Activated CD4-positive, alpha-beta T cell treated with anti-CD3 and anti-CD28 coated beads for 4 hours (primary cell): Measurements from ENCODE around the gene ELK3.

Experiments
- DNase-seq, 2 donors: peaks; one replicate each; pipeline ENCODE4 v3.0.0-alpha.2; 2020

Gene ELK3

DNA sequence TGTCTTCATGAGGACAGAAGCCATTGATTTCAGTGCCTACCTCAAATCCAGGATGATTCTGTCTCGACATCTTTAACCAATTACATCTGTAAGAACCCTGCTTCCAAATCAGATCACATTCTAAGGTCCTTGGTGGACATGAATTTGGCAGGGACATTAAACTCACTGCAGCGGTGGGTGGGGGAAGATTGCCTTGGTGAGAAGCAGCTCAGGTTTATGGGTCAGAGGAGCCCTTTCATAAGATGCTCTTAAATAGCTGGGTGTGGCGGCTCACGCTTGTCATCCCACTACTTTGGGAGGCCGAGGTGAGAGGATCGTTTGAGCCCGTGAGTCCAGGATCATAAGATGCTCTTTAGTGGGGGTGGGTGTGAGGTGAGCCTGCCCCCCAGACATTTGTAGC is 42.9 kb downstream of the ELK3 start:
- no peak for DNase-seq

DNA sequence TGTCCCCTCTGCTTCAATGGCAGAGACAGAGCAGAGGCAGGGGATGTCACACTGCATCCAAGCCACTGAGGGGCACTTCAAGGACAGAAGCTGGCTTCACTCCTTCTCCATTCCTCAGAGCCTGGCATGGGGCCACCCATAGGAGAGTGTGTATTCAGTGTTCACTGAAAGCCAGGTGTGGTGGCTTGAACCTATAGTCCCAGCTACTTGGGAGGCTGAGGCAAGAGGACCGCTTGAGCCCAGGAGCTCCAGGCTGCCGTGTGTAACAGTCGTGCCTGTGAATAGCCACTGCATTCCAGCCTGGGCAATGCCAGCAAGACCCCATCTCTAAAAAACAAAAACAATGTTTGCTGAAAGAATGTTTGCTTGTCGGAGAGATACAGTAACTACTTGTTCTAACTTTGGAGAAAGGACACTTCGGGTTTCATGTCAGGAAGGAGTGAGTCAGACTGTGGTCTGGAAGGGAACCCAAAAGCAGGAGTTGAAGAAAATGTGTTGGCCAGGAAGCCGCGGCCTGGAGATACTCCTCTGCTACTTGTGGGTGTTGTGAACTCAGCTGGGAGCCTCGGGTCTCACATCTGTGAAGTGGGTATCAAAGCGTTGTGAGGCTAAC is 43.4 kb downstream of the ELK3 start:
- DNase-seq: peak; percentile 50 to 58

DNA sequence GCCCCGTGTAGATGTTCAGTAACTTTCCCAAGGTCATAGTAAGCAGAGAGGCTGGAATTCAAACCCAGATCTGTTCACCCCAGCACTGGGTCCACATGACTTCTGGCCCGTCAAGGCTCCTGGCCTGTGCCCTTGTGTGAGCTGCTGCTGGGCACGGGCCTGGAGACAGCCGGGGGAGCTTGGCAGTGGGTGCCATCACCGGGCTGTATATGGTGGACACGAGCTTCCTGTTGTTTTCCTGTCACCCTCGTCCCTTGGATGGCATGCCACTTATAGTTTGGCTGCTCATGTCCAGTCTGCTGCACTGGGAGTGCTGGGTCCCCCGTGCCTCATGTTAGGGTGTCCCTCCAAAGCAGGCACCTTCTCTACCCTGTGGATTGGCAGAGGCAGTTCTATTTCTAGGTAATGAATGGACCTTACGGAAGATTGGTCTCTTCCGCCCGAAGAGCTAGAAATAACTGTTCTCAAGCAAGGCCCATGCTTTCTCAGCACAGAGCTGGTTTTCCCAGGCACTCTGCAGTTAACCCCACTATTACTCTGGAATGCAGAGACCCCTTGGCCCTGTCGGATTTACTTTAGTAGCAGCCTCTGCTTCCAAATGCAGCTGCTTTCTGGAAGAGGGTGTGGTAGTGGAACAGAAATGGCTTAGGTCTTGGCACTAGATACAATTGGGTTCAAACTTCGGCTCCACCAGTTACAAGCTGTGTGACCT is 44.3 kb downstream of the ELK3 start:
- DNase-seq: no peak

DNA sequence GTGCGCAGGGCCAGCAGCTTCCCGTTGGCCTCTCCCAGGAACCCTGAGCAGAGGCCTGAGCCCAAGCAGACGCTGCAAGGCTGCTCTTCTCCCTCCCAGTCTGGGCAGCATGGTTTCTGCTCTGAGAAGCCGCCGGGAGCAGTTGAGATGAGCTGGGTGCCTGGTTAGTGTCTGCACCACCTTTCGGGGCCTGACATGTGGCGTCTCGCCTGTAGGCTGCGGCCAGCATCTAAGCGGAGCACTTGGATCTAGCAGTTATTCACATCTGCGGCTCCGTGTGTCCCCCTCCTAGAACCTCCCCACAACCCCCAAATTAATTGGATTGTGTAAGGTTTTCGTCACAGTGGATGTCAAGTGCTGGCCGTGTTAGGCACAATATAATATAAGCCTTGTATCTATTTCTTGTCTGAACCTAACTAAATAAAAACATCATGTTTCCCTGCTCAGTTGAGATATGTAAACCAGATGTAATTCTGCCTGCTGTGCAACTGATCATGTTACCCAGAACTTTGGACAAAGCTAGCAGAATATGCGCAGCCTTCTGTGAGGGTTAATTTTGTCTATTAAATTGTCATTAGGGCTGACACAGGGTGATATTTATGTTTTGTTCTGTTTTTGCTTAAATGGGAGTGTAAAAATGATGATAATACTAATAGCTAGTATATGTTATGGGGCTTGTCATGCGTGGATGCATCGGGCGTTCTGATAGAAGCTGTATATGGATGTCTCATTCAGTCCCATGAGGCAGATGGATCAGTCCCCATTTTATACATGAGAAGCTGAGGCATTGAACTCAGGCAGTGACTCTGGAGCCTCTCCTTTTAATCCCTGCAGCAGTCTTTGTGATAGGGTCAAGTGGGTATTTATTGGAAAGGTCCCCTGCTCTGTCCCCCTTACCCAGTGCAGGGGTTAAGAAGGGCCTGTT is 45.8 kb downstream of the ELK3 start:
- no peak for DNase-seq

DNA sequence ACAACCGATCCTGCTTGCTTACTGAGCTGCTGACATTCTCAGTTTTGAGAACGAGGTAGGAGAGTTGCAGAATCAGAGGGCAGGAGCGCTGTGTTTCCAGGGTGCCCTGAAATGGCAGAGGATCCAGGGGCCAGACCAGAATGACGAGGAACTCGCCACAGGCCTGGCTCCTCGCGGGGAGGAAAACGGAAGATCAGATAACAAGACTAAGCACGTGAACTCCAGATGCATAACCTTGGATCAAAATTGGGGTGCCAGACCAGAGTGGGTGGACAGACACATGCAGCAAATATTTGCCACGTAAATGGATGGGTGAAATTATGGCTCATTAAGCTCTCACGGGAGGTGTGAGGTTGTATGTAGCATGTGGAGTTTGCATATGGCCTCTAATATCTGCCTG is 46.5 kb downstream of the ELK3 start:
- no peak for DNase-seq

DNA sequence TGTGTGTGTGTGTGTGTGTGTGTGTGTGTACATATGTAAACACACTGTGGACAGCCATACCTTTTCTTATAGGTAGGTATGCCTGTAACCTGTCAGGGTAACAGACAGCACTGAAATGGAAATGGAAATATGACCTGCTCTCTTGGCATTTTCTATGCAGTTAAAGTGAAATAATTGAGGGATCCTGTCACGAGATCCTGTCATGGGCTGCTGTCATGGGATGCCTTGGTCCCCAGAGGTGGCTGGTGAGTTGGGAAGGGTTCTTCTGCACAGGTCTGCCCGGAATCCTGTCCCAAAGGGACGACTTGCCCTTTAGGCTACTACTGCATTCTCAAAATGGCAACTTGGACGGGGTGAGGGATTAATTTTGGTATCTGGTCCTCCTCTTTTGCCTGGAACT is 47.3 kb downstream of the ELK3 start:
- DNase-seq: no peak

DNA sequence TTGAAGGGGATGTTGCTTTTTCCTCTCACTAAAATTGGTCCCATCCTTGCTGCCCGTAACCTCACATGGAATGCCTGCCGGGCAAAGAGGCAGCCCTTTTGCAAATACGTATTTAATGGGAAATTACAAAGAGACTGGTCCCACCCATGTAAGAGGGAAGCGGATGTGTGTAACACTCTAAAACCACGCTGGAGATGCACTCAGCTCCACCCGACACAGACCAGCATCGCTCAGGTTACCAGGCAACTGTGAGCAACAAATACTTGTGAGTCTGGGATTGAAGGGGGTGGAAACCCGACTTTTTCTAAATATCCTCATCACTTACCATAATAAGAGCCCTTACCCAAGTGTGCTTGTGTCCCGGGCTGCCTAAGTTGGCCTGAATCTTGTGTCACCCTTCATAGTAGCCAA is 47.7 kb downstream of the ELK3 start:
- peak; percentile 46 to 56 for DNase-seq

DNA sequence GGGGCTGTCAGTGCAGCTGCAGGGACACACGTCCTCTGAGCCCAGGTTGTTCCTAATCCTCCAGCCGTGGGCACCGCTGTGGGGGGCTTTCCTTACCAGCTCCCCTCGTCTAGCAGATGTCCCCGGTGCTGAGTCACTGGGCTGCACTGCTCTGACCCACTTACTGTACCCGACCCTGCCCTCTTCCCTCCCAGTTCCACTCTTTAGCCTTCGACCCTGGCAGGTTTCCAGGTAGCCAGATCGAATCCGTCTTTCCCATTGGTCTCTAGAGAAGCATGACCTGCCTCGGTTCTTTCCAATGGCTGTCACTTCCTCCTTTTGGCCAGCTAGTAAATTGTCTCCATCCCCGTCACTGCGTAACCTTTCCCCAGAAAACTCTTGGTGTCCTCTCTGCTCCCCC is 48.4 kb downstream of the ELK3 start:
- no peak for DNase-seq

DNA sequence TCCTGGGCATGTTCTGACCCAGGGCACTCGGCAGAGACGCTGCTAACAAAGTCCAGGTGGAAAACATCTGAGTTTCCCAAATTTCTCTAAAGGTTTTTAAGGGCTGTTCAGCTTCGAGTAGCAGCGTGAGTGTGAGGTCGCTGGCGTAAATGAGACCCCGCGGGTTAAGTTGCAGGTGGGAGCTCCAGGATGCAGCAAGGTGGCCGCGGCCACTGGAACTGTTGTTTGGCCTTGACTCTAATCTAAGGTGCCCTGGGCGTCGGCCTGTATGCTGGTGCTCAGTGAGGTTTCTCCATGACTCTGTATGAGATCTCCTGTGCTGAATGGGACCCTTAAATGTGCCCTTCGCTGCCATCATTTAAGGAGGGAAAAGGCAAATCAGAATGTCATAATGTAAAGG is 50.7 kb downstream of the ELK3 start:
- no peak for DNase-seq

DNA sequence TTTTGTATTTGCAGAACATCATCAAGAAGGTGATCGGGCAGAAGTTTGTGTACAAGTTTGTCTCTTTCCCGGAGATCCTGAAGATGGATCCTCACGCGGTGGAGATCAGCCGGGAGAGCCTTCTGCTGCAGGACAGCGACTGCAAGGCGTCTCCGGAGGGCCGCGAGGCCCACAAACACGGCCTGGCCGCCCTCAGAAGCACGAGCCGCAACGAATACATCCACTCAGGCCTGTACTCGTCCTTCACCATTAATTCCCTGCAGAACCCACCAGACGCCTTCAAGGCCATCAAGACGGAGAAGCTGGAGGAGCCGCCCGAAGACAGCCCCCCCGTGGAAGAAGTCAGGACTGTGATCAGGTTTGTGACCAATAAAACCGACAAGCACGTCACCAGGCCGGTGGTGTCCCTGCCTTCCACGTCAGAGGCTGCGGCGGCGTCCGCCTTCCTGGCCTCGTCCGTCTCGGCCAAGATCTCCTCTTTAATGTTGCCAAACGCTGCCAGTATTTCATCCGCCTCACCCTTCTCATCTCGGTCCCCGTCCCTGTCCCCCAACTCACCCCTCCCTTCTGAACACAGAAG is 52.8 kb downstream of the ELK3 start:
- DNase-seq: no peak

DNA sequence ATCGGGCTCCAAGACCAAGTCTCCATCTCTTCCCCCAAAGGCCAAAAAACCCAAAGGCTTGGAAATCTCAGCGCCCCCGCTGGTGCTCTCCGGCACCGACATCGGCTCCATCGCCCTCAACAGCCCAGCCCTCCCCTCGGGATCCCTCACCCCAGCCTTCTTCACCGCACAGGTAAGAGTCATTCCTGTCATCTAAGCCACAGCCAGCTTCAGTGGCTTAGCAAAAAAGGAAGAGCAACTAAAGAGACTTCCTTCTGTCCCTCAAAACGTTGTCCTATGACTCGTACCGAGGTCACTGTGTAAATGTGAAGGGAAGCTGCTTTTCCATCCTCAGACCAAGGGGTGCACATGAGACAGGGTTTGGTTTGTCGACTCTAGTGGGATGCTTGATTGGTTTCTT is 53.4 kb downstream of the ELK3 start:
- DNase-seq: no peak

DNA sequence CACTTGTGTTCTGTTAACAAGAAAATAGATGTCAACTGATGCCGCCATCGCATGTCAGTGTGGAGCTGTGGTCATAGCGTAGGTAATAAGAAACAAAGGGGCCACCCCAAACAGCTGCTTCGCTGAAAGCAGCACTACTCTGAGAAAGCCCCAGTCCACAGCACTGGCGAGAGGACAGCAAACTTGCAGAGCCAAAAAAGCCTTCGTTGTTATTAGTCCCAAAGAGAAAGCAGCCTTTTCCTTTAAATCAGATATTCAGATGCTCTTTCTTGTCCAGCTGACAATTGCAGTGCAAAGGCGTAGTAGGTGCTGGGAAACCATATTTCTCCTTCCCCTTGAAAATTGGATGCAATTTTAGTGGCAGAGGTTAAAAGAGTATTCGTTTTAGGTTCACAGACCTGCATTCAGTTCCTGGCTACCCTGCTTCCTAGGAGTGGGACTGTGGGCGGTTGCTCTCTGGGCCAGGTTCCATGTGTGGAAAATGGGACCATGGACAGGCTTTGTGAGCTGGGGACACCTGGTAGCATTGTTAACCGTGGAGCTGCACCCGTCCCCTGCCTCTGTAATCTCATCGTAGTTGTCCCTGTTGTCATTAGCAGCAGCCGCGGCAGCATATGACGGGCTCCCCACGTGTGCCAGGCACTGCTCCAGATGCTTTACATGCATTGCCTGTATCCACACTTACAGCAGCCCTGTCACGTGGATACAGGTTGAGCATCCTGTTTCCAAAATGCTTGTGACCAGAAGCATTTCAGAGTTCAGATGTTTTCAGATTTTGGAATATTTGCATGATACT is 54.2 kb downstream of the ELK3 start:
- no peak for DNase-seq

DNA sequence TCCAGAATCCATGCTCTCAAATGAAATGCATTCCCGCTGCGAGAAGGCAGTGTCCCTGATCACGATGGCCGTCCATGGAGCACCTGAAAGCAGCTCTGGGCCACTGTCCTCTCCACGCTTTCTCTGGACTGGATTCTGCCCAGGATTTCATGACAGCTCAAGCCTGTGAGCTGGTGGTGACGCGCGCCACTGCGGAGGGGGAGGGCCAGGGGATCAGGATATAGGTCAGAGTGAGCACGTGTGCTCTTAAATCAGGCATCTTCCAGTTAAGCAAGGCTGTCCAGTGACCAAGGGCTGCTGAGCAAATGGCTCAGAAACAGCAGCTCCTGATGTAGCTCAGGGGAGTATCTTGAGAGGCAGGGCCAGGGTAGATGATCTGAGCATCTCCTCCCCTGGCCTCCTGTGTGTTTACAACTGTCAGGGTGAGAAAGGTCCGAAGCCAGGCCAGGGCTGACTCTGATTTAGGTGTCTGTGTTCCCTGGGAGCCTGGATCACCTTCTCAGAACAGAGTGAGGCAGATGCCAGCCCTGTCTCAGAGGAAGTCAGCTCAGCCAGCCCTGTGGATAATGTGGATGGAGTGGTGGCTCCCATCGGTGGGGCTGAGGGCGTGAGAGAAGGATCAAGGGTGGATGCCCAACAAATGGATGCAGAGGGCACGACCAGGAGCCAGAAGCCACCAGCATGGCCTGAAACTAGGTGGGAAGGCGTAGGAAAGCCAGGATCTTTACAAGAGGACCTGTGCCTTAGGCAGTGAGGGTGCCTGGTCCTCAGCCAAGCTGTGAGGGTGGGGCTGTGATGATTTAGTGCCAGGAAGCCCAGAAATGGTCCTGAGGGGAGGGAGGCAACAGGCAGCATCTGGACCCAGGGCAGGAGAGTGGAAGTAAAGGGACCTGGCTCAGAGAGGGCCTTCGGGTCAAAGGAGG is 55.3 kb downstream of the ELK3 start:
- no peak for DNase-seq

DNA sequence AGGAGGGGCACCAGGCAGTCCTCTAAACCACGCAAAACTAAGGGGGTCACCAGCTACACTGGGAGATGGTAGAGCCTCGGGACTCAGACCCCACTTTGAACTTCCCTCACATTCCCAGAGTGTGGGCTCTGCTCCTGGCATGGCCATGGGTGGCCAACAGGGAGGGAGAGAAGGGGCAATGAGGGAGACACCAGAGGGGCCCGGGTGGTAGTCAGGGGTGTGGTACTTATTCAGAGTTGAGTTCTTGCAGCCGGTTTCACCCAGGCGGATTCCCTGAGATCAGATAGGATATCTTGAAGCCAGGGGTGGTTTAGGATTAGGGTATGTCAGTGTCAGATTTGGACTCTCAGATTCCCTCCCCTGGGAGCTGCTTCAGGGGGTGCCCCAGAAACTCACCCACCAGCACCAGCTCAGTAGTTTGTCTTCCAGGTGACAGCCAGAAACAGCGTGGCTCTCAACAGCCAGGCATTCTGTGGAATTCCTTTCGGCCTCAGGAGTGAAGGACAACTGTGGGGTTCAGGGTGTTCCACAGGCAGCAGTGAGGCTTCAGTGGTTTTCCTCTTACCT is 56.0 kb downstream of the ELK3 start:
- no peak for DNase-seq

DNA sequence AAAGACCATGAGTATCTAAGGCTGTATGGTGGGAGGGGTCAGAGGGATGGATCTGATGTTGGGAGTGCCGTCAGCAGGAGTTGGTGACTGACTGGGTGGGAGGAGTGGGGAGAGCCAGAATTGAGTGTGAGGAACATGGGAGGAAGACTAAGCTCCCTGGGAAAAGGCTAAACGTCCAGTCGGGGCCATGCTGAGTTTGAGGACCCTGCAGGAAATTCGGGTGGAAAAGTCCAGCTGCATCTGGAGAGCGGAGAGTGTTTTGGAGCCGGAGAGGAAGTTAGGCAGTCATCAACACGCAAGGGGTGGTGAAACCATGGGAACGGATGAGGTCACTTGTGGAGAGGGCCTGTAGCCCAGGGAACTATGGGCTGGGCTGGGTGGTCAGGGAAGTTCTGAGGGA is 60.9 kb downstream of the ELK3 start:
- DNase-seq: no peak

DNA sequence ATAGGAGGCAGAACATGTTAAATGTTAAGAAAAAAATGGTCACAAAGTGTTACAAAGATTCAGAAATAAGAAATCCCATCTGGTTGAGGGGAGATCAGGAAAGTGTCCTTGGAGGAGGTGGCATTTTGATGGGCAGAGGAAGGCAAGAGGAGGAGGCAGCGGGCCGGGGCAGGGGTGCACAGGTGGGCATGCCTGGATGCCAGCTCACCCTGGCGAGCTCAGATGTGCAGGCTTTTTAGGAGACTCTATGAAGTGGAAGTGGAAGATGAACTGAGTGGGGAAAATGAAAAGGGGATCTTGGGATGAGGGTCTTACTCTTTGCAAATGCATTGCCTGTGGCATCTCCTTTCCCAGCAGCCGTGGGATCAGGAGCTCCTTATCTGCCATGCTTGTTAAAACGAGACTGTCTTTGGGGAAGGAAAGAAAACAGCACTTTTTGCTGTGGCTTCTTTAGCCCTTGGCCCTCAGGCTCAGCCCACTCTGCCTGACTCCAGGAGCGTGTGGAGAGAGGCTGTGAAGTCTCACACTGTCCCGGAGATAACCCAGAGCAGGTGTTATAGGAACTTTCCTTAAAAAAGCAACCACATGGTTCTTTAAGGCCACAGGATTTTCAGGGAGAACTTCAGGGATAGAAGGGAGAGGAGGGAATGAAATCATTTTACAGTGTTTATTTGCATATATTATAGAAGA is 62.6 kb downstream of the ELK3 start:
- no peak for DNase-seq

DNA sequence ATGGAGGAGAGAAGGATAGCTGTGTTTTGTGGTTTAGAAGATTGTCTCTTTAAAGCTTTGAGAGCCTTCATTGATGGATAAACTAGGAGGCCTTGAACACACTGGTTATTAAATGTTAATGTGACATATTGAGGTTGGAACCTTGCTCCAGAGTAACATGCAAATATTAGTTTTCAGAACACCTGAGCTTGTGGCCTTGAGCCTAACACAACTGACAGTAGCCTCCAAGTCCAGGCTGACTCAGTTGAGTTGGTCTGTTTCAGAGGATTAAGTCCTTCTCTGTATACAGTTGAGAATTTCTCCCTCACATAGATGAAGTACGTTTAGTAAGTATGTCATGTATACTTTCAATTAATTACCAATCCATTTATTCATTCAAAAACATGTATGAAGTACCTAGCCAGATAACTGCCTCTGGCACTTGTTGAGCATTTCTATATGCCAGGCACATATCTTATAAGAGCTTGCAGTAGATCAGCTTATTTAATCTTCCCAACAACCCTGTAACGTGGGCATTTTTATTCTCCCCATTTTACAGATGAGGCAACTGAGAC is 63.5 kb downstream of the ELK3 start:
- DNase-seq: no peak

DNA sequence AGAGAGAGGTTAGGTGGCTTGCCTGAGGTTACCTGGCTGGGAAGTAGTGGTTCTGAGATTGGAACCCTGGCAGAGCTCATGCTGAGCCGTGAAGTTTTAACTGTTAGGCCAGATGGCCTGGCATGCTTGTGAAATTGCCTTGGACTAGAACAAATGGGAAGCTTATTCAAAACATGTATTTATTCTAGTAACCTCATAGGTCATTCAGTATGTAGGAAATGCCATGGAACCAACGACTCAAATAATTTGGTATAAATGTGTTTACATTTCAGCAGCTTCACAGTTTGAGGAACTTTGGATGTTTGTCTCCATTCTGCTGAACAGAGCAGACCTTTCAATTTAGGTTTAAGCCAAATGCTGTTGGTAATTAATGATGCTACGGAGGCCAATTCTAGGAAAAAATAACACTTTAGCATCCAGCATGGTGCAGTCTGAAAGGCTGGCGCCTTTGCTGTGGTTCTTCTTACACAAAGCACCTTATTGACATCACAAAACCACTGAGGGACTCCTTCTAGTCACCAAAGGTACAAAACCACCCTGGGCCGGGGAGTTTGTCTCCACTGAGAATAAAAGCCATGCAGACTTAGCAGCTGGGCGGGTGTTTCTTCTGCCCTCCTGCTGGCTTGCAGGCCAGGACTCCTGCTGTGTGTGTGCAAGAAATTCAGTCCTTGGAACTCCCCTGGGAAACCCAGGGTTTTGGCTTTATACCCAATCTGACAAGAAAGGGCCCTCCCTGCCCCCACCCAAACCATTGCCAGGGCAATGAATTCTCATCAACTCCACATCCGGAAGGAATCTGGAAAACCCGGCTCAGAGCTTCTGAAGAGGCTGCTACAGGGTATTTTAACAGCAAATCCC is 64.2 kb downstream of the ELK3 start:
- DNase-seq: no peak

DNA sequence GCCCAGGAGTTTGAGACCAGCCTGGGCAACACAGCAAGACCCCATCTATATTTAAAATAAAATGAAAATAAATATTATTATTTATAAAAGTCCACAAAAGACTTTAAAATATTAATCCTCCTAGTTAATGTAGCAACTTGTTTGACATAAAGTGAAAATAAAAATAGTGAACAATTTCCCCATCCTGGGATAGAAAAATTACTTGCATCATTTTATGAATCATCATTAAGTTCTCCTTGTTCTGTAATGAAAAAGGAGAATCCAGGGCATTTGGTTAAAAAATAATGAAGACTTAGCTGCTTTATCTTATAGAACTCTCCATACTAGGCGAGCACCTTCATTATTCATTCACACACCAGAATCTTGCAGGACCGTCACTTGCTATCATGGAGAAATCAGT is 66.1 kb downstream of the ELK3 start:
- DNase-seq: no peak
